HepG2 (cell line): ENCODE measurements around the gene VAMP8. TPM values are rescaled to one million over a fixed set of nuclear protein-coding genes. Genes with fewer than 3 reads are reported as not detected.
A peak's percentile ranks its signal among the peaks of the same experiment; 100 is the strongest.

Experiments
- ATF2 ChIP-seq: sonication (generic); formaldehyde crosslinking; IDR thresholded peaks from 2 replicates; pipeline ENCODE4 v1.4.0; 2020; ENCODE audit warnings: missing genetic modification reagents
- CHD4 ChIP-seq: fragments of 200-600 bp; sonication (generic); IDR thresholded peaks from 2 replicates; pipeline ENCODE4 v1.7.0; 2017; ENCODE audit warnings: mild to moderate bottlenecking, low read length, borderline replicate concordance
- DNMT1 ChIP-seq: sonication (generic); formaldehyde crosslinking; IDR thresholded peaks from 2 replicates; pipeline ENCODE4 v1.5.1; 2020; ENCODE audit warnings: mild to moderate bottlenecking, missing genetic modification reagents
- GATA4 ChIP-seq: sonication (generic); IDR thresholded peaks from 2 replicates; pipeline ENCODE4 v1.6.1; 2016; ENCODE audit warnings: antibody characterized with exemption, low read depth, borderline replicate concordance
- HMGA1 ChIP-seq: sonication (generic); formaldehyde crosslinking; conservative IDR thresholded peaks from 2 replicates; pipeline ENCODE4 v1.4.0; 2020; ENCODE audit warnings: missing genetic modification reagents
- HNRNPL ChIP-seq: fragments of 200-400 bp; formaldehyde crosslinking; IDR thresholded peaks from 2 replicates; pipeline ENCODE4 v1.6.1; 2017; ENCODE audit warnings: mild to moderate bottlenecking, low read depth, low read length
- NCOA1 ChIP-seq: sonication (generic); formaldehyde crosslinking; IDR thresholded peaks from 2 replicates; pipeline ENCODE4 v1.9.0; 2021; ENCODE audit warnings: missing genetic modification reagents
- ZHX1 ChIP-seq: sonication (generic); formaldehyde crosslinking; IDR thresholded peaks from 2 replicates; pipeline ENCODE4 v1.8.1; 2022; ENCODE audit warnings: low read depth, mild to moderate bottlenecking, missing genetic modification reagents
- ZNF792 ChIP-seq: IDR thresholded peaks from 2 replicates; pipeline ENCODE4 v1.6.1; 2016
- ZNF816 ChIP-seq: sonication (generic); formaldehyde crosslinking; IDR thresholded peaks from 2 replicates; pipeline ENCODE4 v1.8.0; 2022; ENCODE audit warnings: missing genetic modification reagents, mild to moderate bottlenecking, borderline replicate concordance
- ZZZ3 ChIP-seq: sonication (generic); formaldehyde crosslinking; IDR thresholded peaks from 2 replicates; pipeline ENCODE4 v1.4.0; 2020; ENCODE audit warnings: missing genetic modification reagents, mild to moderate bottlenecking, borderline replicate concordance
- polyA plus RNA-seq, 8 experiments: library from polyadenylated mRNA; depleted of rRNA in 3 of 8; stranded (reverse) in 7 of 8; unstranded in 1 of 8; fragments of >200 nt; fragmentation: Illumina TruSeq in 4 of 8; extraction: Trizol in 4 of 8; gene quantifications; 2 replicates each; pipeline versions ENCODE4 v1.2.1 to v1.2.3, GENCODE V29; 2011 to 2016; ENCODE audit warnings: low read depth in 4 of 8, missing spikeins in 1 of 8, mixed read lengths in 1 of 8; ENCODE audit not compliant: insufficient read depth in 1 of 8
- total RNA-seq, 5 experiments: library from RNA; depleted of rRNA; stranded (reverse); fragments of >200 nt; fragmentation: Illumina TruSeq; extraction: Trizol; gene quantifications; 2 replicates each; pipeline ENCODE4 v1.2.3, GENCODE V29; 2016; ENCODE audit warnings: low read depth in 1 of 5

The VAMP8 gene
- total and polyA plus RNA-seq, 2 of the 13 experiments (the other 11 are each of a cell fraction or from before 2014, with no cell fraction given): 83.3 to 157 TPM

- TF ChIP-seq ZZZ3 (CRISPR knock-in tag) (no peak), NCOA1 (CRISPR knock-in tag) (no peak), ATF2 (no peak), ZNF816 (CRISPR knock-in tag) (0 out of 2 replicates have a peak, but pooled peaks have one; percentile 2), GATA4 (no peak), ZNF792 (CRISPR knock-in tag) (no peak), DNMT1 (no peak), HNRNPL (no peak), CHD4 (0 out of 2 replicates have a peak, but pooled peaks have one; percentile 72), ZHX1 (CRISPR knock-in tag) (no peak), HMGA1 (CRISPR knock-in tag) (no peak)
Measured at GRCh38 chr2:85615413-85615728, 38.0 kb downstream of the VAMP8 start (continued).
